ENCODE measurements around the gene DNAAF9.

Gene DNAAF9

DNA sequence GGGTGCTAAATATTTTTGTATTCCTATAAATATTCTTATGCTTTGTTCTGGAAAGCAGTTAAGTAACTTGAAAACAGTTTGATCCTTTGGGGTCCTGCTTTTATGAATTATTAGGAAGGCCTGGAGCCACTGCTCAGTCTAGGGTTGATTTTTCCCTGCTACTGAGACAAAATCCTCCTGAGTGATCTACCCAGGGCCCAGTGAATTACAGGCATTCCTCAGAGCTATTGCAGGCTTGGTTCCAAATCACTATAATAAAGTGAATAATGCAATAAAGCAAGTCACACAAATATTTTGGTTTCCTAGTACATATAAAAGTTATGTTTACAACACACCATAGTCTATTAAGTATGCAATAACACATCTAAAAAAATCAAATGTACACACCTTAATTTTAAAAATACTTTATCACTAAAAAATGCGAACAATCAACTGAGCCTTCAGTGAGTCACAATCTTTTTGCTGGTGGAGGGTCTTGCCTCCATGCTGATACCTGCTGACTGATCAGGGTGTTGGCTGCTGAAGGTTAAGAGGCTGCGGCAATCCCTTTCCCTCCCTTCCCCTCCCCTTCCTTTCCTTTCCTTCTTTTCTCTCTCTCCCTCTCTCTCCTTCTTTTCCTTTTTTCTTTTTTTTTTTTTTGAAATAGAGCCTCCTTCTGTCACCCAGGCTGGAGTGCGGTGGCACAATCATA, 43.0 kb downstream of the DNAAF9 start:
- no peak for DNase-seq

DNA sequence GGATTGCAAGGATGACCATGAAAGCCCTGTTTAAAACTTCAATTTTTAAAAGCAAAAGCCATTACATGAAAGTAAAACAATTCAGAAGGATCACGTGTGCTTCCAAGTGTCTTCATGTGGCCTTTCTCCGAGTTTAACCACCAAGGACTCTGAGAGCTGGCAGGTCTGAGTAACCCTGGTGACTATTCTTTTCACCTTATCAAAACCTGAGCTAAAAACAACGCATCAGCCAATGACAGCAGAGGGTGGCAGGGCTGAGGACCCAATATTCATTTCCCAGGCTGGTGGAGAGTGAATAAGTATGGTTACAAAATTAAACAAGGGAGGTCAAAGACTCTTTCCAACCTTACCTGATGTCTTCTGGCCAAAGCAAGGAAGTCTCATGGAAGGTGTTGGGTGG, 46.7 kb downstream of the DNAAF9 start:
- no peak for DNase-seq

DNA sequence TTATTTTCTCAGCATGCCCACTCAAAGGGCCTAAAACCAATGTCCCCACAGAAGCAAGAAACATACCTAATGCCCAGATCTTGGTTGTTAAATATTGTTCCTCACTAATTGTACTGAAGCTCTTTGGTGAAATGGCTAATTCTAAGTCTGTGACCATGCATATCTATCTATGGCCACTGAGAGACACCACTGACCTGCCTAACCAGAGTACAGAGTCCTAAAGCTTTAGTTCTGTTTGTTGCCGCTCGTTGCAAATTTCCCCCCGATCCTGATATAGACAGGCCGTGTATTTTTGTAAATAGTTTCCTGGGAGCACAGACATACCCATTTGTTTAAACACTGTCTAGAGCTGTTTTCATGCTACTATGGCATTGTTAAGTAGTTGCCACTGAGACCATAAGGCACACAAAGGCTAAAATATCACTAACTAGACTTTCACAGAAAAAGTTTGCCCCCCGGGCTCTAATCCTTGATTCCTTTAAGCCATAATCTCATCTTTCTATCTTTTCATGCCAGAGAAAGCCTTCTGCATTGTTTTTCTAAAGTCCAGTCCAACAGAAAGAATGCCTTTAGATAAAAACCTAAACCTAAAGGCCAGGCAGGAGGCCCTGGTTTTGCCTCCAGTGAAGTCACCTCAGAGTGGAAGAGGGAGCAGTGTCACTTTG, 48.7 kb downstream of the DNAAF9 start:
- no peak for DNase-seq

All from fibroblast of upper back skin (primary cell).